Peyer's patch (tissue), 4 donors: ENCODE data around the gene ZFAND2A. TPM values are rescaled to one million over a fixed set of nuclear protein-coding genes. Genes with fewer than 3 reads are reported as not detected.
"Not testable (repeated sequence)": the region's sequence is repeated elsewhere in the genome, so short reads cannot be mapped to it uniquely, and the experiment has no call there.

Experiments used
- DNase-seq, 3 donors: peaks; one replicate each; pipeline ENCODE4 v3.0.0-alpha.2; 2017 to 2019
- H3K27ac ChIP-seq, 4 donors: fragments of 200-600 bp; sonication (generic); one replicate each; pipeline ENCODE4 v1.5.1; 2016 to 2019
- H3K27me3 ChIP-seq, 2 donors: fragments of 200-600 bp; sonication (generic); one replicate each; pipeline ENCODE4 v1.5.1; 2019
- H3K36me3 ChIP-seq, 3 donors: fragments of 200-600 bp; sonication (generic); one replicate each; pipeline ENCODE4 v1.5.1; 2016 to 2019
- H3K4me1 ChIP-seq, 4 donors: fragments of 200-600 bp; sonication (generic); one replicate each; pipeline ENCODE4 v1.5.1; 2016 to 2019
- H3K4me3 ChIP-seq, 4 donors: fragments of 200-600 bp; sonication (generic); 1 replicate in 3 of 4; 2 replicates in 1 of 4; pipeline ENCODE4 v1.5.1; 2016 to 2019; ENCODE audit warnings: mild to moderate bottlenecking in 1 of 4
- H3K9me3 ChIP-seq, 4 donors: fragments of 200-600 bp; sonication (generic); one replicate each; pipeline ENCODE4 v1.5.1; 2016 to 2019; ENCODE audit warnings: mild to moderate bottlenecking in 1 of 4
- CTCF ChIP-seq, 6 experiments: fragments of 450-650 bp in 4 of 6; fragments of 200-600 bp in 2 of 6; sonication (generic) in 1 of 6; IDR thresholded peaks; one replicate each; pipeline ENCODE4 v1.5.1; 2017 to 2019; ENCODE audit warnings: antibody characterized with exemption in 6 of 6, mild to moderate bottlenecking in 3 of 6, moderate library complexity in 1 of 6
- POLR2A ChIP-seq, 2 donors: fragments of 450-650 bp; IDR thresholded peaks; one replicate each; pipeline ENCODE4 v1.5.1; 2017; ENCODE audit warnings: antibody characterized with exemption in 2 of 2, mild to moderate bottlenecking in 2 of 2, moderate library complexity in 2 of 2
- total RNA-seq, 4 donors: library from RNA; depleted of rRNA; stranded (reverse); fragments of >200 nt; gene quantifications; one replicate each; pipeline ENCODE4 v1.1.0, GENCODE V29; 2016

The ZFAND2A gene
- total RNA-seq, 4 donors from 2014 or later, result 16.0 to 30.5 (median 24.8) TPM

- Histone ChIP-seq H3K4me1 (peaks cover 3 to 9% (median 9%) of the 10 kb centered on the region in 4 donors), H3K27ac (no peak overlapping the region), H3K36me3 (no peaks in the 10 kb centered on the region), H3K27me3 (no peaks in the 10 kb centered on the region), H3K9me3 (no peaks in the 10 kb centered on the region), H3K4me3 (no peak overlapping the region)
- DNase-seq, result no peak
- TF ChIP-seq POLR2A (IDR thresholded peaks at IDR 0.05) (no peak), CTCF (IDR thresholded peaks at IDR 0.05) (no peak)
These were observed 12.9 kb upstream of the ZFAND2A start for GRCh38 chr7:1172666-1173523.

GRCh38 chr7:1171516-1171915 lies 11.5 kb upstream of the ZFAND2A start:
- H3K36me3 ChIP-seq, H3K9me3 ChIP-seq, DNase-seq: not testable (repeated sequence)

GRCh38 chr7:1170741-1171501 lies 10.9 kb upstream of the ZFAND2A start:
- no peak for DNase-seq
- H3K4me3 ChIP-seq, result no peak overlapping the region
- no peaks in the 10 kb centered on the region for H3K27me3 ChIP-seq
- H3K36me3 ChIP-seq, result no peaks in the 10 kb centered on the region
- H3K9me3 ChIP-seq, result no peaks in the 10 kb centered on the region
- peaks cover 0 to 3% (median under 1%) of the 10 kb centered on the region in 4 donors for H3K4me1 ChIP-seq
- no peak overlapping the region for H3K27ac ChIP-seq
- TF ChIP-seq POLR2A (IDR thresholded peaks at IDR 0.05), result no peak
- no peak for TF ChIP-seq CTCF (IDR thresholded peaks at IDR 0.05)

More at GRCh38 chr7:1171516-1171915, 11.5 kb upstream of the ZFAND2A start:
- H3K4me1 ChIP-seq, H3K27me3 ChIP-seq, H3K4me3 ChIP-seq, H3K27ac ChIP-seq: not testable (repeated sequence)

GRCh38 chr7:1169409-1170368 lies 9.7 kb upstream of the ZFAND2A start:
- DNase-seq, result peak; percentile 87 to 96 (median 95)
- peak; percentile 68 to 96 (median 84) for TF ChIP-seq CTCF (IDR thresholded peaks at IDR 0.05)
- TF ChIP-seq POLR2A (IDR thresholded peaks at IDR 0.05), result no peak
- Histone ChIP-seq H3K4me1 (peaks cover 0 to 3% (median 0%) of the 10 kb centered on the region in 4 donors), H3K27ac (peak overlapping the region in 3 of 4 donors; percentile 53 to 71 (median 54)), H3K27me3 (no peaks in the 10 kb centered on the region), H3K4me3 (peak overlapping the region; percentile 41 to 55 (median 48)), H3K36me3 (no peaks in the 10 kb centered on the region), H3K9me3 (no peaks in the 10 kb centered on the region)

GRCh38 chr7:1168422-1168821 lies 8.4 kb upstream of the ZFAND2A start:
- no peaks in the 10 kb centered on the region for H3K9me3 ChIP-seq
- no peak for DNase-seq
- no peaks in the 10 kb centered on the region for H3K36me3 ChIP-seq
- TF ChIP-seq CTCF (IDR thresholded peaks at IDR 0.05), result no peak
- TF ChIP-seq POLR2A (IDR thresholded peaks at IDR 0.05), result no peak
- no peaks in the 10 kb centered on the region for H3K27me3 ChIP-seq
- no peak overlapping the region for H3K27ac ChIP-seq
- no peak overlapping the region for H3K4me3 ChIP-seq
- peaks cover 0 to 3% (median 0%) of the 10 kb centered on the region in 4 donors for H3K4me1 ChIP-seq
